Osteoblast (primary cell): ENCODE measurements around the gene SLAIN2. TPM values are rescaled to one million over a fixed set of nuclear protein-coding genes. Genes with fewer than 3 reads are reported as not detected.

Source experiments
- DNase-seq: peaks from one replicate; pipeline ENCODE4 v3.0.0; 2011; ENCODE audit warnings: low spot score, mixed read lengths; ENCODE audit not compliant: insufficient read length; ENCODE audit errors: missing footprints
- H2AFZ ChIP-seq: 2 replicates; pipeline ENCODE4 v1.6.0; 2011; ENCODE audit warnings: mild to moderate bottlenecking, low read length
- H3K27ac ChIP-seq: 2 replicates; pipeline ENCODE4 v1.5.1; 2011; ENCODE audit warnings: mild to moderate bottlenecking, low read depth, low read length, moderate library complexity
- H3K27me3 ChIP-seq: 2 replicates; pipeline ENCODE4 v1.6.0; 2012; ENCODE audit warnings: mild to moderate bottlenecking, control low read depth, inconsistent platforms, low read length, moderate library complexity; ENCODE audit not compliant: insufficient read depth
- H3K36me3 ChIP-seq: 2 replicates; pipeline ENCODE4 v1.5.1; 2011; ENCODE audit warnings: mild to moderate bottlenecking, low read length, control low read depth, moderate library complexity; ENCODE audit not compliant: insufficient read depth
- H3K4me1 ChIP-seq: 2 replicates; pipeline ENCODE4 v1.5.1; 2011; ENCODE audit warnings: mild to moderate bottlenecking, low read length, control low read depth, moderate library complexity; ENCODE audit not compliant: insufficient read depth
- H3K4me2 ChIP-seq: 2 replicates; pipeline ENCODE4 v1.6.0; 2011; ENCODE audit warnings: mild to moderate bottlenecking, low read length; ENCODE audit not compliant: insufficient read depth
- H3K4me3 ChIP-seq: fragments of 200-600 bp; sonication (generic); 3 replicates; pipeline ENCODE4 v1.5.1; 2012; ENCODE audit warnings: mild to moderate bottlenecking, low read length, inconsistent platforms; ENCODE audit not compliant: insufficient read depth
- H3K79me2 ChIP-seq: 2 replicates; pipeline ENCODE4 v1.6.0; 2012; ENCODE audit warnings: mild to moderate bottlenecking, low read length, control low read depth, inconsistent platforms; ENCODE audit not compliant: insufficient read depth
- H3K9me3 ChIP-seq: 2 replicates; pipeline ENCODE4 v1.5.1; 2011; ENCODE audit warnings: low read depth, low read length, control low read depth
- H4K20me1 ChIP-seq: 2 replicates; pipeline ENCODE4 v1.6.0; 2012; ENCODE audit warnings: mild to moderate bottlenecking, low read length, control low read depth; ENCODE audit not compliant: insufficient read depth
- total RNA-seq: library from RNA; depleted of rRNA; stranded (reverse); fragments of >200 nt; gene quantifications from 2 replicates; pipeline ENCODE4 v1.2.3, GENCODE V29; 2012
- TF ChIP-seq, protein P1 (sequence below): IDR thresholded peaks from 2 replicates; pipeline ENCODE4 v1.5.1; 2011; ENCODE audit warnings: mild to moderate bottlenecking, low read depth, low read length, moderate library complexity; ENCODE audit errors: extremely low read depth

SLAIN2 gene
- total RNA-seq, 1 donor = 64.1 TPM

DNA sequence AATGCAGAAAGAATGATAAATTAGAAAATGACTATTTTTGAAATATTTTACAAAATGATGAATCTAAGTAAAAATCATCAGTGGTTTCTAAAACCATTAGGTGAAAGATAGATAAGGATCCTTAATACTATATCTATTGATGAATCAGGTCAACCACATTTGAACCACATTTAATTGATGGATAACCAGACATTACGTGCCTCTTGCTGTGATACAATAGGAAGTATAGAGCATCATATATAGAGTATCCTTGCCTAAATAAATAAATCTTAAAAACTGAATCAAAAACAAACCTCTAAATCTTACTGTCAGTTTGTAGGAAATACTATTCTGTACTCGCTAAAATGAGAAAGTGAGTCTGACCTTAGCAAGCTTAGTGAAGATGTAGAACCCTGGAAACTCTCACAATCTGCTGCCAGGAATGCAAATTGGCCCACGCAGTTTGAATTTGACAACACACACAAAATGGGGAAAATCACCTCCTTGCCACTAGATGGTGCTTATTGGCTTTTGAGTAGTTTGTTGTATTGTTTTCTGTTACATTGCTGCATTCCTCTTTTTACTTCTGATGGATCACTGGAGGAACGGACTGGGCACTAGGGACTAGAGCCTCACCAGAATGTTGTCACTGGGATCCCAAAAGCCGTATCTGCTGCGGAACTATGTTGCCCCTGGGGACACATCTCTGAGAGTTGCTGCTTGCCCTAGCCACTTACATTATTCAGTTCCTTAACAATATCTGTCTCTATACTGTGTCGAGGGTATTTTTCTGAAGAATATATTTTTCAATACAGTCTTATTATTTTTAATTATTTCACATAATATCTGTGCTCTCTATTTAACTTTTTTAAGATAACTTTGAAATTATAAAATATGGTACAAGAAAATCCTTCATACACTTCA, 25.4 kb upstream of the SLAIN2 start:
- DNase-seq = peak; percentile 22
- H3K4me2 ChIP-seq = peak overlapping the region; percentile 61
- H3K27ac ChIP-seq = no peak overlapping the region
- no peaks in the 10 kb centered on the region for H3K9me3 ChIP-seq
- H3K4me3 ChIP-seq = no peak overlapping the region
- peak overlapping the region; percentile 66 for H2AFZ ChIP-seq
- no peaks in the 10 kb centered on the region for H4K20me1 ChIP-seq
- H3K27me3 ChIP-seq = no peaks in the 10 kb centered on the region
- no peaks in the 10 kb centered on the region for H3K4me1 ChIP-seq
- H3K79me2 ChIP-seq = no peaks in the 10 kb centered on the region
- H3K36me3 ChIP-seq = no peaks in the 10 kb centered on the region
- TF ChIP-seq, protein P1, sequence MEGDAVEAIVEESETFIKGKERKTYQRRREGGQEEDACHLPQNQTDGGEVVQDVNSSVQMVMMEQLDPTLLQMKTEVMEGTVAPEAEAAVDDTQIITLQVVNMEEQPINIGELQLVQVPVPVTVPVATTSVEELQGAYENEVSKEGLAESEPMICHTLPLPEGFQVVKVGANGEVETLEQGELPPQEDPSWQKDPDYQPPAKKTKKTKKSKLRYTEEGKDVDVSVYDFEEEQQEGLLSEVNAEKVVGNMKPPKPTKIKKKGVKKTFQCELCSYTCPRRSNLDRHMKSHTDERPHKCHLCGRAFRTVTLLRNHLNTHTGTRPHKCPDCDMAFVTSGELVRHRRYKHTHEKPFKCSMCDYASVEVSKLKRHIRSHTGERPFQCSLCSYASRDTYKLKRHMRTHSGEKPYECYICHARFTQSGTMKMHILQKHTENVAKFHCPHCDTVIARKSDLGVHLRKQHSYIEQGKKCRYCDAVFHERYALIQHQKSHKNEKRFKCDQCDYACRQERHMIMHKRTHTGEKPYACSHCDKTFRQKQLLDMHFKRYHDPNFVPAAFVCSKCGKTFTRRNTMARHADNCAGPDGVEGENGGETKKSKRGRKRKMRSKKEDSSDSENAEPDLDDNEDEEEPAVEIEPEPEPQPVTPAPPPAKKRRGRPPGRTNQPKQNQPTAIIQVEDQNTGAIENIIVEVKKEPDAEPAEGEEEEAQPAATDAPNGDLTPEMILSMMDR = peak; percentile 74

DNA sequence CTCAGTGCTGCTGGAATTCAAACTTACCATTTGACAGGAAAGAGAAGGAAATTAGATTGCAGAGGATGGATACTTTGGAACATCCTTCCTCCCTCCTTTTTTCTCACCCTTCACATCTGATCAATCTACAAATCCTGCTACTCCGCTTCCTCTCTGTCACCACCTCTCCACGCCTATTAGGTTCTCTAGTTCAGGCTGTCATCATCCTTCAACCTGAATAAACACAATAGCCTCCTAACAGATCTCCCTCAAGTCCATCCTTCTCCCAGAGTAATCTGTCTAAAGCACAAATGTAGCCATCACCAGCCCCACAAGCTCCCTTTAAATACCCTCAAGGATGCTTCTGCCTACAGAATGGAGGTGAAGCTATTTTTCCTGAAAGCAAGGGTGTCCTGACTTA, 20.0 kb upstream of the SLAIN2 start:
- H3K4me3 ChIP-seq = no peak overlapping the region
- no peaks in the 10 kb centered on the region for H3K79me2 ChIP-seq
- no peak overlapping the region for H3K27ac ChIP-seq

DNA sequence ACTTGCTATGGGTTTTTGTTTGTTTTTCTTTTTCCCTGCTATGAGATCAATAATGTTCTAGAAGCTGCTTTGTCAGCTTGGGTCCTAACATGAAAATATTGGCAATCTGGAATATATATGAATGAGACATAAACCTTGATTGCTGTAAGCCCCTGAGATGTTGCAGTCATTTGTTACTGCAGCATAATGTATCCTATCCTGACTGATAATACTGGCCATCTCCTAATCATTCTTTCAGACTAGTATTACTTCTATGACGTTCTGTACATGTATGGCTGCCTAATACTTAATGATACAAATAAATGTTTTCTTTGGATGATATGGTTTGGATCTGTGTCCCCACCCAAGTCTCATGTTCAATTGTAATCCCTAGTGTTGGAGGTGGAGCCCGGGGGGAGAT, 19.3 kb upstream of the SLAIN2 start:
- Histone ChIP-seq H3K27me3 (no peaks in the 10 kb centered on the region), H3K79me2 (no peaks in the 10 kb centered on the region), H3K4me2 (no peak overlapping the region), H4K20me1 (no peaks in the 10 kb centered on the region), H3K4me3 (no peak overlapping the region), H3K9me3 (no peaks in the 10 kb centered on the region), H3K4me1 (no peaks in the 10 kb centered on the region), H3K36me3 (no peaks in the 10 kb centered on the region), H3K27ac (no peak overlapping the region), H2AFZ (no peak overlapping the region)
- DNase-seq = no peak
- TF ChIP-seq, protein P1 = no peak

More for the DNA sequence above, 20.0 kb upstream of the SLAIN2 start:
- H3K4me1 ChIP-seq = no peaks in the 10 kb centered on the region
- TF ChIP-seq, protein P1 = no peak
- H4K20me1 ChIP-seq = no peaks in the 10 kb centered on the region
- DNase-seq = no peak
- H3K27me3 ChIP-seq = no peaks in the 10 kb centered on the region
- H3K9me3 ChIP-seq = no peaks in the 10 kb centered on the region
- H3K4me2 ChIP-seq = no peak overlapping the region
- H3K36me3 ChIP-seq = no peaks in the 10 kb centered on the region
- peak overlapping the region; percentile 57 for H2AFZ ChIP-seq

DNA sequence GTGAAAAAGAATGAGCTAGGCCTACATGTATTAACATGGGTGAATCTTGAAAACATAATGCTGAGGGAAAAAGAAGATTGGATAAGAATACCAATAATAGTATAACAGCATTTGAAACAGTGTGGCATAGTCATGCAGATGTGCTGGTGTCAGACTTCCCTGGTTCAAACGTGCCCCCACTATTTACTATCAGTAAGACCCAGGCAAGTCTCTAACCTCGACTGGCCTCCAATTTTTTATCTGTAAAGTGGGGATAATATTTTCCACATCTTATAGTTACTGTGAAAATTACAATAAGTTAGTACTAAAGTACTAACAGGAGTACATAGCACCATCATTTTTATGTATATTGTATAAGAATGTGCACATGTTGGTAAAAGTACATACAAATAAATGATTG, 17.0 kb upstream of the SLAIN2 start:
- no peaks in the 10 kb centered on the region for H4K20me1 ChIP-seq
- H3K9me3 ChIP-seq = no peaks in the 10 kb centered on the region
- DNase-seq = no peak
- peaks cover 5% of the 10 kb centered on the region for H3K4me1 ChIP-seq
- H3K4me3 ChIP-seq = no peak overlapping the region
- TF ChIP-seq, protein P1 = no peak
- H3K79me2 ChIP-seq = no peaks in the 10 kb centered on the region
- H3K4me2 ChIP-seq = no peak overlapping the region
- no peak overlapping the region for H2AFZ ChIP-seq
- no peaks in the 10 kb centered on the region for H3K36me3 ChIP-seq
- H3K27ac ChIP-seq = no peak overlapping the region
- no peaks in the 10 kb centered on the region for H3K27me3 ChIP-seq
